Measurements from ENCODE around the gene PTCD2.

DNA sequence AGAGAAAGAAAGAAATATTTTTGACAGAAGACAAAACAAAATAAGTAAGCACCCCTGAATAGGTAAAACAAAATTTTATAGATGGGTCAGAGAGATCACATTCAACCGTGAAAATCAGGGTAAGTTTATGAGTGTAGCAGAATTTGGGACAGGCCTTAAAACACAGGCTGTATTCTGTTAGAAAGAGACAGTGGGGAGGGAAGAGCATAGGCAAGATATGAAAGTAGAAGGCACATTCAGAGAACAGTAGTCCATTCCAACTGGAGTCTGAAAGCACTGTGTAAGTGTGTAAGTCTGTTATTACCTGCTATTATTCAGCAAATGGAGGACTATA is 38.8 kb upstream of the PTCD2 start:
- TF ChIP-seq CTCF (conservative IDR thresholded peaks at IDR 0.05 in 1 of 2, IDR thresholded peaks at IDR 0.05 in 1 of 2; ENCODE audit: low read depth in 1 of 2, low read length in 2 of 2) = no peak
- TF ChIP-seq EZH2 (IDR thresholded peaks at IDR 0.05; ENCODE audit: low read length, missing control alignments) = no peak
